ENCODE data around the gene IGF2BP2. TPM values are rescaled to one million over a fixed set of nuclear protein-coding genes. Genes with fewer than 3 reads are reported as not detected.

IGF2BP2 gene
- total and polyA plus RNA-seq, 9 of the 15 experiments (the other 6 are each of a cell fraction or from before 2014, with no cell fraction given): 3.2 to 59.6 (median 30.5) TPM

GRCh38 chr3:185825639-185826481 is 1.0 kb upstream of the IGF2BP2 start (continued):
- TF ChIP-seq ETV5 (CRISPR knock-in tag; IDR thresholded peaks at IDR 0.05; ENCODE audit: low read depth): no peak; the same call in 1 of the 2 replicates
- no peak for TF ChIP-seq ZNF318 (IDR thresholded peaks at IDR 0.05; ENCODE audit: borderline replicate concordance in 1 of 2, low read depth in 1 of 2)
- no peak for TF ChIP-seq PATZ1 (CRISPR knock-in tag; IDR thresholded peaks at IDR 0.05; ENCODE audit: borderline replicate concordance)
- TF ChIP-seq ESRRB (CRISPR knock-in tag; IDR thresholded peaks at IDR 0.05; ENCODE audit: borderline replicate concordance): no peak
- TF ChIP-seq PHF21A (IDR thresholded peaks at IDR 0.05; ENCODE audit: borderline replicate concordance, low read depth): 0 out of 2 replicates have a peak, but pooled peaks have one; percentile 45
- TF ChIP-seq FOXJ3 (CRISPR knock-in tag; IDR thresholded peaks at IDR 0.05): no peak
- TF ChIP-seq ARID2 (IDR thresholded peaks at IDR 0.05): no peak
- peak; percentile 14 for TF ChIP-seq HMGN3 (IDR thresholded peaks at IDR 0.05; ENCODE audit: borderline replicate concordance, extremely low read depth, insufficient read length, low read depth, low read length)
- TF ChIP-seq DDX20 (tag; IDR thresholded peaks at IDR 0.05; ENCODE audit: low read depth): no peak
- TF ChIP-seq CTCFL (IDR thresholded peaks at IDR 0.05; ENCODE audit: borderline replicate concordance, insufficient read depth, low read depth, low read length, poor library complexity, severe bottlenecking): no peak
